ENCODE results near the gene PLD1.
"Not testable (repeated sequence)": the region's sequence is repeated elsewhere in the genome, so short reads cannot be mapped to it uniquely, and the experiment has no call there.

The PLD1 gene

GRCh38 chr3:171699601-171700000 is 110.7 kb downstream of the PLD1 start:
- no peak for DNase-seq (ENCODE audit: low read depth, low spot score)

- no peak for DNase-seq (ENCODE audit: low read depth, low spot score)
Measured at GRCh38 chr3:171696805-171697204, 113.5 kb downstream of the PLD1 start.

DNA sequence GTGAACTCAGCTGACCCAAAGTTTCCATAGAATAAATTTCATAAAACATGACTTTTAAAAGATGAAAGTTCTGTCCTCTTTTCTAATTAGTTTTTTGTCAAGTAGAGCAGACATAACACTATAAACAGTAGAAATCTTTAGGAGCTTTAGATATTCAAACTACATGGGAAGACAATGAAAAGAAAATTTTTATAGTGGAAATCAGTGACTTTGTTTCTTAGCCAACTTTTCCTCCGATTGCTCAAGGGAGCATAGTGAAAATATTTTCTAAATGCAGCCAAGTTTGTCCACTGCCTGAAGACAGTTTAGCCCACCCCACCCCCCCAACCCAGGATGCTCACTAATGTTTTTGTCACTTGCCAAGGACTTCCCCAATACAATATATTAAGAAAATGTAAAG is 114.9 kb downstream of the PLD1 start:
- no peak for DNase-seq (ENCODE audit: low read depth, low spot score)

DNA sequence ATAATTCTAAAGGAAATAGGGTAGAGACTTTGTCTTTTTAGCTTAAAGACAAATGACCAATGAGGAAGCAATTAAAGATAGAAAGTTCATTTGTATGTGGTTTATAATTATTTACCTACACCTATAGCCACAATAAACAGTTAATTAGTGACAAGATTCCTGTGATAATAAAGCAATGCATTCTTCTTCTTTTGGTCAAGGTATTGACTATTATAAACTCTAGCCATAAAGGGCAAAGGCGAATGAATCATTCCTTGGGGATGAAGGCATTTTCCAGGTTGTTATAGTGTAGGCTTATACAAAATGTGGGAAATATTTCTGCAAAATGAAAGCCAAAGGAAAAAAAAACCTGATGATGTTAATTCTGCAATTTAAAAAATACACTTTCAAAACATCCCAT is 115.4 kb downstream of the PLD1 start:
- DNase-seq (ENCODE audit: low read depth, low spot score) = no peak

GRCh38 chr3:171692551-171692950 is 117.7 kb downstream of the PLD1 start:
- not testable (repeated sequence) for DNase-seq (ENCODE audit: low read depth, low spot score)

DNA sequence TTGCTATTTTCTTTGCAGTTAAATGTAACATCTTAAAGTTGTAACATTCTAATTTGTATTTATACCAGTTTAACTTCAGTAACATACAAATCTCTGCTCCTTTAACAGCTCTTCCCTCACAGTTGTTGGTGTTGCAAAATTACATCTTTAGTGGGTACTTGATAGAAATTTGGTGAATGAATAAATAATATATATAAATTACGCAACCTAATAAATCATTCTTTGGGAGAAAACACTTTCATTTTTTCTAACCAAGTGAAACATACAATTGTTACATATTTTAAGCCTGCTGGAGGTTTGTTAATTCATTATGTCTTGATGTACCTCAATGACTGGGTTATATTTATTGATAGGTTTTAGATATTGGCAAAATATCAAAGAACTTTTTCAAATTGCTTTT is 118.8 kb downstream of the PLD1 start:
- no peak for DNase-seq (ENCODE audit: low read depth, low spot score)

DNA sequence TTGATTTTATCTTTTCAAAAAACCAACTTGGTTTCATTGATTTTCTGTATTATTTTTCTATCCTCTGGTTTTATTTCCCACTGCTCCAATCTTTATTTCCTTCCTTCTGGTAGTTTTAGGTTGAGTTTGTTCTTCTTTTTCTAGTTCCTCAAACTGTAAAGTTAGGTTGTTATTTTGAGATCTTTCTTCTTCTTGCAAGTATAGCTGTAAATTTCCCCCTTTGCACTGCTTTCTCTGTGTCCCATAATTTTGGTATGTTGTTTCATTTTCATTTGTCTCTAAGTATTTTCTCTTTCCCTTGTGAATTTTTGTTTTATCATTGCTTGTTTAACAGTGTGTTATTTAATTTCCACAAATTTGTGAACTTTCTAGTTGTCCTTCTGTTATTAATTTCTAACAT is 120.0 kb downstream of the PLD1 start:
- DNase-seq (ENCODE audit: low read depth, low spot score) = no peak

- DNase-seq (ENCODE audit: low read depth, low spot score) = no peak
Measured at GRCh38 chr3:171688593-171688992, 121.7 kb downstream of the PLD1 start.

DNA sequence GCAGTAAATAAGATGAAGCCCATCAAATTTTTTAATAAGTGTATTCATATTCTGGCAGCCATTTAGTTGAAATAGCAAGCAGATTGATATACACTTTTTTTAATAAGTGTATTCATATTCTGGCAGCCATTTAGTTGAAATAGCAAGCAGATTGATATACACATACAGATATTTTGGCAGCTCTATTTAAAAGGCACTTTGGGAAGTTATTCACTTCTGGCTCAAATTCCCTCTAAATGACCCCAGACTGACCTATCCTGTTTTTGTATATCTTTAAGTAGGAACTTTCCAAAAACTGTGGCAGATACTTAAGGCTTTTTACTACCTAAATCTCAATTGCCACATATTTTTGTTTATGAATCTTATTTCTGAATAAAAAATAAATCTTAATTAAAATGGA is 122.3 kb downstream of the PLD1 start:
- DNase-seq (ENCODE audit: low read depth, low spot score) = no peak

- DNase-seq (ENCODE audit: low read depth, low spot score) = no peak
Measured at GRCh38 chr3:171687581-171687980, 122.7 kb downstream of the PLD1 start.

GRCh38 chr3:171687064-171687463 is 123.2 kb downstream of the PLD1 start:
- DNase-seq (ENCODE audit: low read depth, low spot score) = no peak

- DNase-seq (ENCODE audit: low read depth, low spot score) = no peak
Measured at GRCh38 chr3:171685116-171685895, 125.0 kb downstream of the PLD1 start.

DNA sequence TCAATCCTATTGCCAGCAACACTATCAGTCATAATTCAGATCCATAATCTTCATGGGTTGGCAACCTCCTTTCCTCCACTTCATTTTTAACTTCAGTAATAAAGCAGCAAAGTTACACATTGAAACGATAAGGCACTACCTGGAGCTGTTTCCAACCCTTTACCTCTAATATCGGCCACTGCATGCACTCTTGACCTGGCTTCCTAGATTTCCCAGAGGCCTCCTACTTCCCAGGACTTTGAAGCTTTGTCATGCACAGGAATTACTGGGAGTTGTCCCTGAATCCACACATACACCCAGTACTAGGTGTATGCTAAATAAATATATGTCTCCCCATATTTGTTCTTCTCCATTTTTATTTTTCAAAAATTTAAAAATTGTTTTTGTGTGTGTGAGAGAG is 126.1 kb downstream of the PLD1 start:
- DNase-seq (ENCODE audit: low read depth, low spot score) = no peak

GRCh38 chr3:171682743-171683142 is 127.5 kb downstream of the PLD1 start:
- no peak for DNase-seq (ENCODE audit: low read depth, low spot score)

- no peak for DNase-seq (ENCODE audit: low read depth, low spot score)
Measured at GRCh38 chr3:171680726-171681411, 129.4 kb downstream of the PLD1 start.

DNA sequence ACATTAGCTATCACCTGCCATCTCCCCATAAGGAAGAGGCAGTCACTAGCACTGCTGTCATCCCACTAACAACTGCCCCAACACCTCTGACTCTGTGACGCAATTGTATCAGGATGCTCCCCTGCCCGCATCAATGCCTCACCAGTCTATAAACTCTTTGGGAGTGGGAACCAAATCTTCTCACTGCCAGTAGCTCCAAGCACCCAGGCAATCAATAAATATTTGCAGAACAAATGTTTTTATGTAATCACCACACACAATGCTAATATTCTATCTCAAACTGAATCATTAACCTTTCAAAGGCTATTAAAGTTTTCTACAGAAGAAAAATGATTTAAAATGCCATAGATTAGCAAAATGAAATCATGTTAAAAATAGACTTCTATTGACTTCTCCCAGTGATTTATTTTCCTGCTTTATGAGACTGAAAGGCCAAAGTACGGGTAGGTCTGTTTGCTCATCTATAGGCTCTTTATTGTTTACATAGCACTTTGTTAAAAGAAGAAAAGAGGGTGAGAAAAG is 131.3 kb downstream of the PLD1 start:
- no peak for DNase-seq (ENCODE audit: low read depth, low spot score)

GRCh38 chr3:171677706-171678105 is 132.6 kb downstream of the PLD1 start:
- no peak for DNase-seq (ENCODE audit: low read depth, low spot score)

GRCh38 chr3:171676601-171677175 is 133.6 kb downstream of the PLD1 start:
- DNase-seq (ENCODE audit: low read depth, low spot score) = no peak

GRCh38 chr3:171673951-171674350 is 136.3 kb downstream of the PLD1 start:
- no peak for DNase-seq (ENCODE audit: low read depth, low spot score)

DNA sequence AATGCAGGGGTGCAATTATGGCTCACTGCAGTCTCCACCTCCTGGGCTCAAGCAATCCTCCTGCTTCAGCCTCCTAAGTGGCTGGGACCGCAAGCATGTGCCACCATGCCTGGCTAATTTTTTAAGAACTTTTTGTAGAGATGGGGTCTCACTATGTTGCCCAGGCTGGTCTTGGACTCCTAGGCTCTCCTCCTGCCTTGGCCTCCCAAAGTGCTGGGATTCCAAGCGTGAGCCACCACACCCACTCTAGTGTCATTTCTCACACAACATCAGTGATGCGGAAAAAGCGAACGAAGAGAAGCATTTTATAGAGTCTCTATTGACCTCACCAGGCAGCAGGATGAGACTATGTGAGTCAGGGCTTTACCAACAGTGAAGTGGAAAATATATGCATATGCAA is 137.7 kb downstream of the PLD1 start:
- DNase-seq (ENCODE audit: low read depth, low spot score) = no peak

- no peak for DNase-seq (ENCODE audit: low read depth, low spot score)
Measured at GRCh38 chr3:171672124-171672523, 138.2 kb downstream of the PLD1 start.

DNA sequence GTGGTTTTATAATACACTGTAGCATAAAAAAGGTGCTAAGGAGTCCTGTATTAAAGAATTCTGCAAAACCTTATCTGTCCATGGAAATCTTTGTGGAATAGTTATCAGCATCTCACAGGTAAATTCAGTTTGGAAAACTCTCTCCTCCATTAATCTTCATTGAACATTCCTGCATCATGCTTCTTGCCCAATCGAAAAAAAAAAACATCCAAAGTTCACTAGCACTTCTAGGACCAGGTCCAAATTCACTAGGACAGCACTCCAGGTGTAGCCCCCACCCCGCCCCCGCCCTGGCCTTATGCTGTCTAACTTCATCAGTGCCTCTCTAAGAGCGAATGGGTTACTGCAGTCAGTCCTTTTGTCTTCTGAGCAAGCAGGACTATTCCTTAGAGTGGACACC is 138.6 kb downstream of the PLD1 start:
- no peak for DNase-seq (ENCODE audit: low read depth, low spot score)

DNA sequence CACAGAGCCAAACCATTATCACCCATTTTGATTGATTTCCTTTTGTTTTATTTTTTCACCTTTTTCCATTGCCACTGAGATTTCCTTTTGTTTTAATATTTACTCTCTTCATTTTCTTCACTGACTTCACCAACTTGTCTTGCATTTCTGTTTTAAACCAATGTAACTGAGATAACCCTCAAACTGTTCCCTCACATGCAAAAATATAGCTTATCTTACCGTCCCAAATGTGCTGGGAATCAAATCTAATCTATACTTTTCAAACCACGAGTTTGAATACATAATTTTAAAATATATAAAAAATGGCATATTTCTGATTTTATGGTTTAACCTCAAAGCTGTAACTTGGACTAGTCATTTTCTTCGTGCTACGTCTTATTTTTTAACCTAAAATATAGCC is 143.8 kb downstream of the PLD1 start:
- DNase-seq (ENCODE audit: low read depth, low spot score) = no peak

Data from smooth muscle cell of the brain vasculature (primary cell).